RWPE2 (cell line): ENCODE data around the gene TMEM176B.

Experiments
- ATAC-seq: fragments of 200-7000 bp; cut with Tn5 transposase; 3 replicates; pipeline ENCODE4 v1.9.1; 2021; ENCODE audit warnings: low read depth
- DNase-seq: peaks from one replicate; pipeline ENCODE4 v3.0.0-alpha.2; 2020; ENCODE audit warnings: low spot score
- H3K27ac ChIP-seq: fragments of 450-650 bp; 2 replicates; pipeline ENCODE4 v1.5.1; 2017; ENCODE audit warnings: mild to moderate bottlenecking; ENCODE audit not compliant: poor library complexity, severe bottlenecking
- H3K27me3 ChIP-seq: fragments of 250-450 bp; sonication (Bioruptor Pico); 2 replicates; pipeline ENCODE4 v1.5.1; 2021; ENCODE audit warnings: mild to moderate bottlenecking, moderate library complexity; ENCODE audit not compliant: insufficient read depth, poor library complexity, severe bottlenecking
- H3K36me3 ChIP-seq: fragments of 250-450 bp; sonication (Bioruptor Pico); 2 replicates; pipeline ENCODE4 v1.5.1; 2020; ENCODE audit warnings: low read depth, mild to moderate bottlenecking, moderate library complexity
- H3K4me1 ChIP-seq: fragments of 250-450 bp; sonication (Bioruptor Pico); 2 replicates; pipeline ENCODE4 v1.5.1; 2021; ENCODE audit warnings: mild to moderate bottlenecking, moderate library complexity; ENCODE audit not compliant: insufficient read depth, poor library complexity, severe bottlenecking
- H3K4me3 ChIP-seq: fragments of 250-450 bp; sonication (Bioruptor Pico); 2 replicates; pipeline ENCODE4 v1.5.1; 2021; ENCODE audit warnings: mild to moderate bottlenecking, moderate library complexity; ENCODE audit not compliant: severe bottlenecking
- H3K9me3 ChIP-seq: fragments of 250-450 bp; sonication (Bioruptor Pico); 2 replicates; pipeline ENCODE4 v1.5.1; 2021; ENCODE audit warnings: mild to moderate bottlenecking, moderate library complexity; ENCODE audit not compliant: severe bottlenecking
- CTCF ChIP-seq: fragments of 450-650 bp; IDR thresholded peaks from one replicate; pipeline ENCODE4 v1.5.1; 2017; ENCODE audit warnings: mild to moderate bottlenecking, moderate library complexity; ENCODE audit not compliant: poor library complexity, severe bottlenecking

The TMEM176B gene

GRCh38 chr7:150838965-150839650 lies 38.9 kb upstream of the TMEM176B start:
- Histone ChIP-seq H3K4me1 (no peaks in the 10 kb centered on the region), H3K4me3 (no peak overlapping the region), H3K36me3 (no peaks in the 10 kb centered on the region), H3K27me3 (peaks cover 7% of the 10 kb centered on the region), H3K9me3 (no peaks in the 10 kb centered on the region), H3K27ac (no peak overlapping the region)
- no peak for TF ChIP-seq CTCF
- no peak for ATAC-seq
- DNase-seq: no peak

- Histone ChIP-seq H3K27me3 (peaks cover 11% of the 10 kb centered on the region), H3K4me1 (no peaks in the 10 kb centered on the region), H3K4me3 (no peak overlapping the region), H3K27ac (no peak overlapping the region), H3K9me3 (no peaks in the 10 kb centered on the region), H3K36me3 (no peaks in the 10 kb centered on the region)
- DNase-seq: no peak
- no peak for TF ChIP-seq CTCF
- no peak for ATAC-seq
Observed at GRCh38 chr7:150835702-150836280, 35.6 kb upstream of the TMEM176B start.

GRCh38 chr7:150835019-150835418 lies 34.9 kb upstream of the TMEM176B start:
- H3K27me3 ChIP-seq: peaks cover 11% of the 10 kb centered on the region
- no peak for TF ChIP-seq CTCF
- no peaks in the 10 kb centered on the region for H3K36me3 ChIP-seq
- DNase-seq (no peak), ATAC-seq (no peak)
- H3K4me3 ChIP-seq: no peak overlapping the region
- no peaks in the 10 kb centered on the region for H3K4me1 ChIP-seq
- no peak overlapping the region for H3K27ac ChIP-seq
- no peaks in the 10 kb centered on the region for H3K9me3 ChIP-seq

GRCh38 chr7:150831851-150832250 lies 31.7 kb upstream of the TMEM176B start:
- no peak for DNase-seq
- no peak overlapping the region for H3K4me3 ChIP-seq
- peaks cover 8% of the 10 kb centered on the region for H3K27me3 ChIP-seq
- no peak overlapping the region for H3K27ac ChIP-seq
- TF ChIP-seq CTCF: no peak
- ATAC-seq: no peak
- H3K36me3 ChIP-seq: no peaks in the 10 kb centered on the region
- H3K9me3 ChIP-seq: no peaks in the 10 kb centered on the region
- H3K4me1 ChIP-seq: no peaks in the 10 kb centered on the region

- H3K9me3 ChIP-seq: no peaks in the 10 kb centered on the region
- no peak overlapping the region for H3K27ac ChIP-seq
- H3K4me3 ChIP-seq: no peak overlapping the region
- ATAC-seq (no peak), DNase-seq (no peak)
- TF ChIP-seq CTCF: no peak
- peaks cover 8% of the 10 kb centered on the region for H3K27me3 ChIP-seq
- no peaks in the 10 kb centered on the region for H3K4me1 ChIP-seq
- H3K36me3 ChIP-seq: no peaks in the 10 kb centered on the region
Observed at GRCh38 chr7:150830937-150831336, 30.8 kb upstream of the TMEM176B start.
